ENCODE measurements around the gene EDAR.

The EDAR gene

DNA sequence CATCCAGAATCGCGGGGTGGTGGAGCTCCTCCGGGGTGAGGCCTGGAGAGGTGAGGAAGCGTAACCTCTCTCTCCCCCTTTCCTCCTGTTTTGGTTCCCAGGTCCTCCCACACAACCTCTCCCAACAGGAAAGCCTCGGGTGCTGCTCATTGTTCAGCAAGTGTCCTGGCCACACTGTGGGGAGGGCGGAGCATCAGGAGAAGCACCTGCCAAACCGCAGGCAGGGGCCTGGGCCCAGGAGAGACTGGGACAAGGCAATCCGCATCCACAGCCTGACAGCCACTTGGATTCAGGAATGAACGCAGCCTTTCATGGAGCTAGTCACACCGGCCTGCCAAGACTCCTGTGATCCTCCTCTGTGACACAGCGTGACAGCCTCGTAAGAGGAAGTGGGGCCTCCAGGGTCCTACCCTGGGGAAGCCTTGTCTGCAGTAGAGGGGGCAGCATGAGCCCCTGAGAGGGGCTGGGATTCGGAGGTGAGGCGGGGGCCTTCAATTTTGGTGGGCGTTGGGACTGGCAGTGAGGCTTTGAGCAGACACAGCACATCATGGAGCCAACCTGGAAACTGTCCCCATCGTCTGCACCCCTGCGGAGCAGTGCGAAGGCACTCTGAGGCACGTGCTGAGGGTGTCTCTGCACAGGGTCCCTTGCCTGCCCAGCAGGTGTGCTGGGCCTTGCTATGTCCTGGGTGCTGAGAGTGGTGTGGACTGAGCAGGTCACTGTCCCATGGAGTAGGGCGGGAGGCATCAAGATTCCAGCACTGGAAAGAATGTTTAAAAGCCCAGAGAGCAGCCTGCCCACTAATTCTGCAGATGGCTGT, 62.2 kb downstream of the EDAR start:
- no peak for DNase-seq (ENCODE audit: low read depth in 3 of 3, low spot score in 1 of 3)

DNA sequence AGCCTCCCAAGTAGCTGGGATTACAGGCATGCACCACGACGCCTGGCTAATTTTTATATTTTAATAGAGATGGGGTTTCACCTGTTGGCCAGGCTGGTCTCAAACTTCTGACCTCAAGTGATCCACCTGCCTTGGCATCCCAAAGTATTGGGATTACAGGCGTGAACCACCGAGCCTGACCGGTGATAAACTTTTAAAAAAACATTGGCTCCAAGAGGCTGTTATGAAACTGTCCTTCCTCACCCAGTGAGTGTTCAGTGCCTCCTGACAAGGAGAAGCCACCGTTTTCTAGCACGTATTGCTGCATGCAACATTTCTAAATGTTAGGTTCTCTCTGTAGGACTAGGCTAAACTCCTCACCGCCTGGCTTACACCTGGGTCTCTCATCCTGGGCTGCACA, 63.3 kb downstream of the EDAR start:
- DNase-seq (ENCODE audit: low read depth in 3 of 3, low spot score in 1 of 3), result no peak

DNA sequence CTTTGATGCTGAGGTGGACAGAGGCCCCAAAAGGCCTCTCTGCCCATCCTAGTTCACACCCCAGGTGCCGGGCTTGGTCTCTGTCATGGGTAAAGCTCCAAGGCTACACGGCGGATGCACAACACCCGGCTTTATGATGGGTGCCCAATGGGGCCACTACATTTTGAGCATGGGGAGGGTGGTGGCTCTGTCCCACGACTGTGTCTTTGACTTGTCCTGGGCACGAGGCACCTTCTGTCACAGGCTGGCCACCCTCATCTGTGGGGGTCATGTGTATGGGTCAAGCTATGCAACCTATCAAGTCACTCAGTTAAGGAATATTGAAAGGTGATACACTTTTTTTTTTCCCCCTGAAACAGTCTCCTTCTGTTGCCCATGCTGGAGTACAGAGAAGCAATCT, 63.7 kb downstream of the EDAR start:
- no peak for DNase-seq (ENCODE audit: low read depth in 3 of 3, low spot score in 1 of 3)

DNA sequence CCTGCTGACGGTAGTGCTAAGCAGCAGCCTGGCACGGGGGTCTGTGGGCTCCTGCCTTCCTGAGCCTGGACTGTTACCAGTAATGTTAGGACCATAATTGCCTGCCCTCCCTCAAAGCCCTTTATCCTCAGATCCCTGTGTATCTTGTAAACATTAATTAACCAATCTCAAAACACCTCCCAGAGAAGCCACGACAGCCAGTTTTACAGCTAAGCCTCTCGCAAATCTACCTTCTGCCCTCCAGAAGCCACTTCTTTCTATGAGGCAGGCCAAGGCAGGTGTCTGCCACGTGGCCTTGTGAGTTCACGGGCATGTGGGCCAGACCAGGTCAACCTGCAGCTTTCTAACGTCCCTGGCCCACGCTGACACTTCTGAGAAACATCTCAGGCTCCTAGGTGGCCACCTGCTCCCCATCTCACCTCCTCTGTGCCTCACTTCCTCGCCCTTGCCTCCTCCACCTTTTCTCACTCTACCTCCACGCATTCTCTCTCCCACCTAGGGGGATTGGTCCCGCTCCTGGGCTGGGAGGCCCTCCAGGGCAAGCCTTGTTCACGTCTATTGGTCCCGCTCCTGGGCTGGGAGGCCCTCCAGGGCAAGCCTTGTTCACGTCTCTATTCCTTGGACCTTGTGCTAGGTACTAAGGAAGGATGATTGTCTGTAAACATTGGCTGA, 64.3 kb downstream of the EDAR start:
- no peak for DNase-seq (ENCODE audit: low read depth in 3 of 3, low spot score in 1 of 3)

DNA sequence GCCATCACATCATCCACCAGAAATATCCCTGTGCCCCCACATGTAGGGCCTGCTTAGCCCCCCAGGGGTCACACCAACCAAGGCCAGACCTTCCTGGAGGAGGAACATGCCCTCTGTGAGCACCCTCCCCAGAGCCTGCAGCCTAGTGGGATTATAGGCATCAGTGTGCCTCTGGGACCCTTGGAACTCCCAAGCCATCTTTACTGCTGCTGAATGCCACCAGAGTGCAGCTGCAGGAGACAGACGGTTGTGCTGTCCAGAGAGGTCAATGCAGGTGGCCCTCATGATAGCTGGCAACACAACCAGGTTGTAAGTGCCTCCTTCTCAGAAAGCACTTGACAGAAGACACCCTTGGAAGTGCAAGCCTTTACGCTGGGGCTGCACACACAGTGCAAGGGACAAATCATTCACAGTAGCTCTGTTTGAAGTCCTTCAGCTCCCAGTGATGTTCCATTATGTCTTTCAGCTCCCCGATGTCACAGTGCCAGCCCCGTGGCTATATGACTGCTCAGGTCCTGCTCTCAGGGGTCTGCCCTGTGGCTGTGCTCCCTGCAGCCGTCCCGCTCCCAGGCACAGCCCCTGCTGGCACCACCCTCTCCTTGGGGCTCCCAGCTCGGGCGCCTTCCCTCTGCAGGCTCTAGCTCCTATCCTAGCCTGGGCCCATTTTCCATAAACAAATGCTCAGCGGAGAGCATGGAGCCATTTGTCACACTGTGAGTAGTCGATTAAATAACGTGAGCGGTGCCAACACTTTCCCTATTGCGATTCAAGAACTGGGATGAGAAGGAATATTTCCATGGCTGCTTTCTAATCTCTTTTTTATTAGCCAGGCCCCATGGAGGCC, 65.1 kb downstream of the EDAR start:
- DNase-seq (ENCODE audit: low read depth in 3 of 3, low spot score in 1 of 3), result no peak

DNA sequence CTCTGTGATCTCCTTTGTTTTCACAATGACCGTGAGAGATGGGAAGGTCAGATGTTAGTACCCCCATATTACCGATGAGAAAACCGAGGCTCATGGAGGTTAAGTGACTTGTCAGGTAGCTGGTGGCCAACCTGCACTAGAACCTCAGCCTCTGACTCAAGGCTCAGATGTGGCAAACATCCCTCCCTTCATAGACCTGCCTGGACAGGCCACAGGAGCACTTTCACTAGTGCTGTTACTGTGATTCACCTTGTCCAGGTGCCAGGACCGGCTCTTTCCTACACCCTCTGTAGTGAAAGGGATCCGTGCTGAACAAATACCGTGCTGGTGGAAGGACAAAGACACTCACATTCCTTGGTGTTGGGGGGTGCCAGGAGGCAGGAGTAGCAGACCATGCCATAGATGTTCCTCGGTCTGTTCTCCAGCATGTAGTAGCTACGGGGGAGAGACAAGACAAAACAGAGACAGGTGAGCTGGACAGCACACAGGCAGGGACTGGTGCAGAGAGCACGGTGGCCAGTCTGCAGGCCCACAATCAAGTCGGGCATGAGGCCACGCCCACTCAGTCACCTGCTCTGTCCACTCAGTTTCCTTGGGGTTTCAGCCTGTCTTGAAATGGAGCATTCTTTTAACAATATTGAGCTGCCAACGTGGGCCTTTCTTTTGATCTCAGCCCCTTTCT, 65.9 kb downstream of the EDAR start:
- DNase-seq (ENCODE audit: low read depth in 3 of 3, low spot score in 1 of 3), result no peak

DNA sequence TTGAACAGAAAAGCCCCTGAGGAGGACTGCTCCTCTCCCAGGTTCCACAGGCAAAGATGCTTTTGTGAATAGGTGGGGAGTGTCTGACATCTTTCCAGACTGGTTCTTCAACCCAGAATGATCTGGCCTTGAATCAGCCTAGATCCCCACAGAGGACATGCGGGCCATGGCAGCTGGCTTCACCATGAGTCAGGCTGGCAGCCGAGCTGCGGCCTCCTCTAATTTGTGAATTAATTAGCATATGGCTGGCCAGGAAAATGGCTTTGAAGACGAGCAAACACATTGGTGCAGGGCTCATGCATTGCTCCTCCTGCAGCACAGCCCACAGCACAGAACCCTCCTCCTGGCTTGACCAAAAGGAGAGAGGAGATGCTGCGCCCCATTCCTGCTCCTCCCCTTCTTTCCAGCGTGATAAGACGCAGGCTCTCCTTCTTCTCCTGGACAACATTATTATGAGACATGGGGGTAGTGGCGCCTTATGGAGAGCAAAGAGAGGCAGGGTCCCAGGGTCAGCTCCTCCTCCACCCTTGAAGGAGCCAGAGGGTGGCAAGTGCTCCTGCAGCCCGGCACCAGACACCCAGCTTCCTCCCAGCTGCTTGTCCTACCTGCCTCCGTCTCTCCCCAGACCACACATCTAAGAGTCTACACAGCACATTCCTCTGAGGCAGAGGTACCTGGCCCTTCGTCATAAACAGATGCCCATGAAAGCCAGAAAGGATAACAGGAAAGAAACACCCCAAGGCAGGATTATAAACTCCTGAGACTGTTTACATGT, 66.7 kb downstream of the EDAR start:
- DNase-seq (ENCODE audit: low read depth in 3 of 3, low spot score in 1 of 3), result no peak

DNA sequence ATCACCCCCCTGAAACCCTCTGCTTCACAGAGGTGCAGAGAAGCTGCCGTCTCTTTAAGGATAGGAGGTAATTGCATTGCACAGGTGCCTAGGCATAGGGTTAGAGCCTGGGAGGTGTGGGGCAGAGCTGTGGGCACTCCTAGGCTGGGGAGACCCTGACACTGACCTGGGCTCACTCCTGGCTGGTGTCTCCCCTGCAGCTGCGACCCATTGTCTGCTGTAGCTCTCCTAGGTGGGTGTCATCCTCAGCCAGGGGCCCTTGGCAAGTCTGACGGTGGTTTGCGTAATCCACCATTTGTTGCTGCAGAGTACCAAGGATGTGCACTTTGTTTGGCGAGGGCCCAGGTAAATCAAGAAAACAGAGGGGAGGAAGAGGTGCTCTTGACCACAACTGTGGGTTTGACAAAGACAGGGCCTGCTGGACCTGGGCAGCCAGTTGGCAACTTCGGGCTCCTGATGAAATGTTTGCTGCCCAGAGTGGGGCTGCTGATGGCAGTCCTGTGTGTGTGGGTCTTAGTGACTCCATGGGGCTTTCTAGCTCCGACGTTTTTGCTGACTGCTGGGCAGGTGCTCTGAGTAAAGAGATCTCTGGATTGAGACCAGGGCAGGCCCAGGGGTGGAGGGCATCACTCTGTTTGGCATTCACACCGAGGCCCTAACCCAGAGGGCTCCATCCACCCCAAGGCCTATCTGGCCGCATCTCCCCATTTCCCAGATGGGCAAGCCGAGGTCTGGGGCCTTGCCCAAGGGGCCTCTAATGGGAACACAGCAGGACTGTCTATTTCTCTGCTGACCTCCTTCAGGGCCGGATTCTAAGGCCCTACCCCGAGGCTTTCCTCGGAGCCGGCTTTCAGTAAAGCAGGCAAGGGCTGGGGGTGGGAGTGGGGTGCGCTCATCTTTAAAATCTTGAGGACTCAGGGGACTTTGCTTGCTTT, 67.7 kb downstream of the EDAR start:
- no peak for DNase-seq (ENCODE audit: low read depth in 3 of 3, low spot score in 1 of 3)

DNA sequence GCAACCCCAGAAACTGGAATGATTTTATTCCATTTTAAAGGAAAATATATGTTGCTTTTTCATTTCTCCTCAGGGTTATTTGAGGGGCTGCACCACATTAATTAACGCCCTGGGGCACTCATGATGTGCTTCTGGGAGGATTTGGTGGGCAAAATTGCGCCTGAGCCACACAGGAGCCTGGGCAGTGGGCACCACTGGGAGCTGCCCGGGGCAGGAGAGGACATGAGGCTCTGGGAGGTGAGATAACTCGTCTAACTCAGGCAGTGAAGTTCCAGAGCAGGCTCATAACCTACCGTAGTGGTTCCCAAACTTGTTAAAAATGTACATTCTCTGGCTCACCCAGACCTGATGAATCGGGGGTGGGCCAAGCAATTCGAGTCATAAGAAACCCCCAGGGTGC, 68.3 kb downstream of the EDAR start:
- no peak for DNase-seq (ENCODE audit: low read depth in 3 of 3, low spot score in 1 of 3)

DNA sequence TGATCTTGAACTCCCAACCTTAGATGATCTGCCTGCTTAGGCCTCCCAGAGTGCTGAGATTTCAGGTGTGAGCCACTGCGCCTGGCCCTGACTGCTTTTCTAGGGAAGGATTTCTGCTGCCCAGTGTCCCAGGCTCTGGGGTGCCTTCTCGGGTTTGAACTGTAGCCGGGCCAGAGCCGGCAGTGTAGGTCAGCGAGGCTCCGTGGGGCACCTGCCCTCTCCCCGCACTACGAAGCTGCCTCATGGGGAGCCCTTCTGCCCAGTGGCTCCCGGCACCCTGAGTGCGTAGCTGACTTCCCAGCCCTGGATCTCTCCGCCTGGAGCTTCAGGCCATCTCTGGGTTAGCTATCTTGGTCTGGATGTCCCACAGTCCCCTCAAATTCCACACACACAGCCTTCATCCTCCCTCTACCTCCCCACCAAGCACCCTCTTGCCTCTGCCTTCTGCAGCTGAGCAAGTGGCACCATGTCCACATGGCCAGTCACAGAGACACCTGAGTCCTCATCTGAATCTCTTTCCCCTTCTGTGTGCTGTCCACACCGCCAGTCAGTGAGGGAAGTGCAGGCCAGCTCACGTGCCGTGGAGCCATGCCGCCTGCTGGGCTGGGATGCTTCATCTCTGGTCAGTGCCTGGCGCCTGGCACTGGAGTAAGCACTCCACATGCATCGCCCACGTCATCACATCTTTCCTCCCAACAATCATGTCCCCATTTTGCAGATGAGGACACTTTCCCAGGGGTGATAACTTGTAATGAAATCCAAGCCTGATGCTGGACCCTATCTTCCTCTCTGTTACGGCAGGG, 69.2 kb downstream of the EDAR start:
- DNase-seq (ENCODE audit: low read depth in 3 of 3, low spot score in 1 of 3), result no peak

DNA sequence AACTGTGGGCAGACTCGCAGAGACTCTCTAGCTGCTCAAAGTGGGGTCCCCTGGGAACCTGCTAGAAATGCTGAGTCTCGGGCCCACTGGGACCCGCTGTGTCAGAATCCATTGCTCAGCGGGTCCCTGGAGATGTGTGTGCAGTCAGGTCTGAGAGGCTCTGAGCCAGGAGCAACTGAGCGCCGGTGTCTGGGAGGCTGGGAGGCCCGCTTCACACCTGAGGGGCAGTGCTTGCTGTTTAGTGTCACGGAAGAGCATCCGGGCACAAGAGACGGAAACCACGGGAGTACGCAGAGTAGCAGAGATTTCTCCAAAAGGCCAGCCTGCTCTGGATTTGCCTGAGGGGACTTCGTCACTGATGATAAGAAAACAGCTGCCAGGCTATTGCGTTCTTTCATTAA, 70.1 kb downstream of the EDAR start:
- no peak for DNase-seq (ENCODE audit: low read depth in 3 of 3, low spot score in 1 of 3)

DNA sequence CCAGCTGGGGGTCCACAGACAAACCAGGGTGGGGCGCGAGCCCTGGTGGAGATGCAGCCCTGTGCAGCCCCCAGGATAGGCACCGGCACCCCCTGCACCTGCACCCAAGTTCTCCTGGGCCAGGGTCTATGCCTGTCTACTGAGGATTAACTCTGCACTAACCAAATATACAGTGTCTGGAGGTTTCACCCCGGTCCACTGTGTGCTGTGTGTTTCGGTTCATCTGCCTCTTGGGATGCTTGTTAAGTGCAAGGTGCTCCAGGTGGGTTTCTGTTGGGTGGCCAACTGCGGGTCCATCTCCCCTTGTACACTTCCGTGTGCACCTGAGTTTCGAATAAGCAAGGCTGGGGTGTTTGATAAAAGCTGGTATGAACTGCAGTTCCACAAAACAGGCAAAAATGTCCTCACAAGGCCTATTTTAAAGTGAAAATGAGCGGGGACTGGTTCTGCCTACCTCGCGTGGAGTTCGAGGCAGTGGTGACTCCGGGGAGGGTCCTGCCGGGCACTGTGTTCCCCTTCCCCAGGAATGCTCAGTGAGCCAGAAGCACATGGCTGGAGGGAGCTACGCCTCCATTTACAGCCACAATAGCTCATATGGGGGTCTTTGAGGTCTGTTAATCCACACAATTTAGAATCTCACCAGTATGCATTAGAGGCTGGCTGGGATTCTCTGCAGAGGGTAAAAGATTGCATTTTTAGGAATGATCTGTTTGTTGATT, 70.7 kb downstream of the EDAR start:
- DNase-seq (ENCODE audit: low read depth in 3 of 3, low spot score in 1 of 3), result no peak

DNA sequence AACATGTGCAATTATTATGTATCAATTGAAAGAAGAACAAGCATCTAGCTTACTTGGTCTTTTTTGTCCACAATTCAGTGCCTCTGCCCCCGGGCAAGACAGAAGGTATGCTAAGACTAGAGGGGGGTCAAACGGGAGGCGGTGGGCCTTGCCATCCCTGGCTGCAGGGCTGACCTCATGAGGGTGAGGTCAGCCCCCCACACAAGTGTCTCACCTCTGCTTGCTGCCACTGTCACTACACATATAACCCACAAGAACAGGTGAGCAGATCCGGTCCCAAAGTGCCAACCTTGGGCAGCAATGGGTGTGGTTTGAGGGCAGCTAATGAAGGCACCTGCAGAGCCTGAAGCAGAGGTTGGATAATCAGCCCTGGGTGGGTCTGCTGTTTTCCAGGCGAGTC, 71.5 kb downstream of the EDAR start:
- DNase-seq (ENCODE audit: low read depth in 3 of 3, low spot score in 1 of 3), result no peak

DNA sequence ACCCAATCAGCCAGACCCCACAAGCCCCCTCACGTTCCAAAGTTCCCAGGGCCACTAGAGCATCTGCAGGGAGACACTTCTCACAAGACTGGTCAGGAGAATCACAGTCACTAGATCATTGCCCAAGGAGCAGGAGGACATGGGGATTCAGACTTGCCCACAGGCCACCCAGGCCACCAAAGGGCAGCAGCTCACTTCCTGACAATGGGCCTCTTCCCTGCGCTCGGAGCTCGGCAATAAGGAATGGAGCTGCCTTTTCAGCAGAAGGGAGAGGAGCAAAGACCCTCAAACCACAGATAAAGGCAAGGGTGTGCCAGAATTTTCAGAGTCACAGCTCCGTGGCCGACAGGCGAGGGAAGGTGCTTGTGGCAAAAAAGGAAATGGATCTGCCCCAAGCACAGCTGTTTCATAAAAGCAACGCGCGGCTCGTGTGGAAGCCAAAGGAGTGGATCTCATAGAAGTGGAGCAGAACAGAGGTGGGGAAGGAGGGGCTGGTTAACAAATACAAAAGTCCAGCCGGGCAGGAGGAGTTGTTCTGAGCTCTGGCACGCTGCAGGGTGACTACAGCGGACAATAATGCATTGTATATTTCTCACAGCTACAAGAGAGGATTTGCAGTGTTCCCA, 72.1 kb downstream of the EDAR start:
- no peak for DNase-seq (ENCODE audit: low read depth in 3 of 3, low spot score in 1 of 3)

DNA sequence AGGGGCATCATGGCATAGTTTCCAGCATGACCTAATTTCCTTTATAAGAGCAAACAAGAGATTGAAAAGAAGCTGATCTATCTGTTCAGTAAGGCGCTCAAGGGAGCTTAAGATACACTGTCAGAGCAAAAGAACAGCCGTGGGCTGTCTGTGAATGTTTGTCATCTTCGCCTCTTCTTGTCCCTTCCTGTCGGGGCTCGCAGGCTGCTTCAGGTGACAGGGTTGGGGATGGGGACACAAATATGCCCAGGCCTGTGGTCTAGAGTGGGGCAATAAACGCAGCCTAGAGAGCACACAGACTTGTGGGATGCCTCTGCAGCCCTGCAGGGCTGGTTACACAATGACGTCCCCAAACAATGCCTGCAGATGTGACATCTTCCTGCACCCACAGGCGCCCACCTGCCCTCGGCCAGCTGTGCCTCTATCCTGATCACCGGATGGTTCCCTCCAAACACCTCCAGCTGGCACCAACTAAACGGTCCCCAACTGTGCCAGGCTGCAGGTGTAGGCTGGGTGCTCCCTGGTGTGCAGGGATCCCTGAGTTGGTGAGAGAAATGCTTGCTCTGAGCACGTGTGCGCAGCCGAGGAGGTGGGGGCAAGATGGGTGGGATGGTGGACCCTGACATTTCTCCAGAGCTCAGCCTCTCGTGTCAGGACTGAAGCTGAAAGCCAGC, 72.8 kb downstream of the EDAR start:
- DNase-seq (ENCODE audit: low read depth in 3 of 3, low spot score in 1 of 3), result no peak

DNA sequence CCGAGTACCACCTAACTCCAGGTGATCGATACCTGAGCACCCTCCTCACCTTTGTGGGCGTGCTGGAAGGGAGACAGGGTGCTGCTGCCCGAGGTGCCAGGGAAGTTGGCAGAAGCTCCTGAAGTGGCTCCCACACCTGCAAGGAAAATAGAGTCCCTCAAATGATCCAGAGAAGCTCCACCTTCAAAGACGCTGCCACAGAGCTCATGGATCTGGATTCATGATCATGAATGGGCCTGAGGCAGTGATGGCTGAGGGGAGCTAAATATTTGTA, 76.5 kb downstream of the EDAR start:
- no peak for DNase-seq (ENCODE audit: low read depth in 3 of 3, low spot score in 1 of 3)

Data from stimulated activated CD4-positive, alpha-beta T cell treated with anti-CD3 and anti-CD28 coated beads, TNF-alpha, amount 100 ng/mL, for 1 hour (primary cell).